HepG2 (cell line): ENCODE results near the gene NEK7. TPM values are rescaled to one million over a fixed set of nuclear protein-coding genes. Genes with fewer than 3 reads are reported as not detected.

ENCODE experiments used
- MED1 ChIP-seq: sonication (generic); formaldehyde crosslinking; IDR thresholded peaks from 2 replicates; pipeline ENCODE4 v1.4.0; 2020; ENCODE audit warnings: missing genetic modification reagents
- PITX1 ChIP-seq: sonication (generic); formaldehyde crosslinking; IDR thresholded peaks from 2 replicates; pipeline ENCODE4 v1.5.1; 2020; ENCODE audit warnings: mild to moderate bottlenecking, missing genetic modification reagents
- REXO4 ChIP-seq: sonication (generic); formaldehyde crosslinking; IDR thresholded peaks from 2 replicates; pipeline ENCODE4 v1.8.0; 2022; ENCODE audit warnings: missing genetic modification reagents, mild to moderate bottlenecking, borderline replicate concordance
- ZFP90 ChIP-seq: sonication (generic); formaldehyde crosslinking; IDR thresholded peaks from 2 replicates; pipeline ENCODE4 v1.8.0; 2022; ENCODE audit warnings: missing genetic modification reagents, mild to moderate bottlenecking, inconsistent platforms, borderline replicate concordance
- ZKSCAN5 ChIP-seq: sonication (generic); formaldehyde crosslinking; IDR thresholded peaks from 2 replicates; pipeline ENCODE4 v1.5.1; 2020; ENCODE audit warnings: mild to moderate bottlenecking, missing genetic modification reagents
- ZNF891 ChIP-seq: sonication (generic); formaldehyde crosslinking; IDR thresholded peaks from 2 replicates; pipeline ENCODE4 v1.5.0; 2020; ENCODE audit warnings: mild to moderate bottlenecking, missing genetic modification reagents
- polyA plus RNA-seq, 8 experiments: library from polyadenylated mRNA; depleted of rRNA in 3 of 8; stranded (reverse) in 7 of 8; unstranded in 1 of 8; fragments of >200 nt; fragmentation: Illumina TruSeq in 4 of 8; extraction: Trizol in 4 of 8; gene quantifications; 2 replicates each; pipeline versions ENCODE4 v1.2.1 to v1.2.3, GENCODE V29; 2011 to 2016; ENCODE audit warnings: low read depth in 4 of 8, missing spikeins in 1 of 8, mixed read lengths in 1 of 8; ENCODE audit not compliant: insufficient read depth in 1 of 8
- total RNA-seq, 5 experiments: library from RNA; depleted of rRNA; stranded (reverse); fragments of >200 nt; fragmentation: Illumina TruSeq; extraction: Trizol; gene quantifications; 2 replicates each; pipeline ENCODE4 v1.2.3, GENCODE V29; 2016; ENCODE audit warnings: low read depth in 1 of 5
- TF ChIP-seq, protein P1 (sequence below): sonication (generic); formaldehyde crosslinking; IDR thresholded peaks from one replicate; pipeline ENCODE4 v1.5.1; 2020; ENCODE audit warnings: mild to moderate bottlenecking, missing genetic modification reagents; ENCODE audit errors: not compliant biosample characterization
- TF ChIP-seq, protein P2 (sequence below): sonication (generic); formaldehyde crosslinking; conservative IDR thresholded peaks from 2 replicates; pipeline ENCODE4 v1.8.0; 2022; ENCODE audit warnings: mild to moderate bottlenecking, moderate library complexity, missing genetic modification reagents
- TF ChIP-seq, protein P3 (sequence below): sonication (generic); formaldehyde crosslinking; IDR thresholded peaks from 2 replicates; pipeline ENCODE4 v1.5.0; 2020; ENCODE audit warnings: mild to moderate bottlenecking, missing genetic modification reagents, borderline replicate concordance
- TF ChIP-seq, protein P4 (sequence below): sonication (generic); formaldehyde crosslinking; IDR thresholded peaks from 2 replicates; pipeline ENCODE4 v1.5.0; 2020; ENCODE audit warnings: missing genetic modification reagents
- TF ChIP-seq, protein P5 (sequence below): sonication (generic); formaldehyde crosslinking; IDR thresholded peaks from 2 replicates; pipeline ENCODE4 v1.4.0; 2020; ENCODE audit warnings: missing genetic modification reagents

The NEK7 gene
- total and polyA plus RNA-seq, 2 of the 13 experiments (the other 11 are each of a cell fraction or from before 2014, with no cell fraction given) = 18.1 to 19.2 TPM

DNA sequence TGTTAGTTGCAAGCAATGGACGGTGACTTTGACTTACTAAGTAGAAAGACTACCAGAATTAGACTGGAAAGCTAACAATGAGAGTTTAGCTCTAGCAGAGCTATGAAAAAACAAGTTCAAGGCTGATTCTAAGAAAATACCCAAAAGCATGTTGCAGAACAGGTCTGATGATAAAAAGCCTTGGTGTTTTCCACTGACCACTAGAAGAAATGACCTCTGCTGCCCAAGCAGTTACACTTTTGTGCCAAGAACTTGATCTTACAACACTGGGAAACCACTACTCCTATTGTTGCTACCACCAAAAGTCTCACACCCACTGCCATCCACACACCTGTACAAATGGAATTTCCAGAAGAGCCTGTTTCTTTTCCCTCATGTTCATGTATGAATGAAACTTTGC lies 21.4 kb upstream of the NEK7 start (continued):
- TF ChIP-seq, protein P1, sequence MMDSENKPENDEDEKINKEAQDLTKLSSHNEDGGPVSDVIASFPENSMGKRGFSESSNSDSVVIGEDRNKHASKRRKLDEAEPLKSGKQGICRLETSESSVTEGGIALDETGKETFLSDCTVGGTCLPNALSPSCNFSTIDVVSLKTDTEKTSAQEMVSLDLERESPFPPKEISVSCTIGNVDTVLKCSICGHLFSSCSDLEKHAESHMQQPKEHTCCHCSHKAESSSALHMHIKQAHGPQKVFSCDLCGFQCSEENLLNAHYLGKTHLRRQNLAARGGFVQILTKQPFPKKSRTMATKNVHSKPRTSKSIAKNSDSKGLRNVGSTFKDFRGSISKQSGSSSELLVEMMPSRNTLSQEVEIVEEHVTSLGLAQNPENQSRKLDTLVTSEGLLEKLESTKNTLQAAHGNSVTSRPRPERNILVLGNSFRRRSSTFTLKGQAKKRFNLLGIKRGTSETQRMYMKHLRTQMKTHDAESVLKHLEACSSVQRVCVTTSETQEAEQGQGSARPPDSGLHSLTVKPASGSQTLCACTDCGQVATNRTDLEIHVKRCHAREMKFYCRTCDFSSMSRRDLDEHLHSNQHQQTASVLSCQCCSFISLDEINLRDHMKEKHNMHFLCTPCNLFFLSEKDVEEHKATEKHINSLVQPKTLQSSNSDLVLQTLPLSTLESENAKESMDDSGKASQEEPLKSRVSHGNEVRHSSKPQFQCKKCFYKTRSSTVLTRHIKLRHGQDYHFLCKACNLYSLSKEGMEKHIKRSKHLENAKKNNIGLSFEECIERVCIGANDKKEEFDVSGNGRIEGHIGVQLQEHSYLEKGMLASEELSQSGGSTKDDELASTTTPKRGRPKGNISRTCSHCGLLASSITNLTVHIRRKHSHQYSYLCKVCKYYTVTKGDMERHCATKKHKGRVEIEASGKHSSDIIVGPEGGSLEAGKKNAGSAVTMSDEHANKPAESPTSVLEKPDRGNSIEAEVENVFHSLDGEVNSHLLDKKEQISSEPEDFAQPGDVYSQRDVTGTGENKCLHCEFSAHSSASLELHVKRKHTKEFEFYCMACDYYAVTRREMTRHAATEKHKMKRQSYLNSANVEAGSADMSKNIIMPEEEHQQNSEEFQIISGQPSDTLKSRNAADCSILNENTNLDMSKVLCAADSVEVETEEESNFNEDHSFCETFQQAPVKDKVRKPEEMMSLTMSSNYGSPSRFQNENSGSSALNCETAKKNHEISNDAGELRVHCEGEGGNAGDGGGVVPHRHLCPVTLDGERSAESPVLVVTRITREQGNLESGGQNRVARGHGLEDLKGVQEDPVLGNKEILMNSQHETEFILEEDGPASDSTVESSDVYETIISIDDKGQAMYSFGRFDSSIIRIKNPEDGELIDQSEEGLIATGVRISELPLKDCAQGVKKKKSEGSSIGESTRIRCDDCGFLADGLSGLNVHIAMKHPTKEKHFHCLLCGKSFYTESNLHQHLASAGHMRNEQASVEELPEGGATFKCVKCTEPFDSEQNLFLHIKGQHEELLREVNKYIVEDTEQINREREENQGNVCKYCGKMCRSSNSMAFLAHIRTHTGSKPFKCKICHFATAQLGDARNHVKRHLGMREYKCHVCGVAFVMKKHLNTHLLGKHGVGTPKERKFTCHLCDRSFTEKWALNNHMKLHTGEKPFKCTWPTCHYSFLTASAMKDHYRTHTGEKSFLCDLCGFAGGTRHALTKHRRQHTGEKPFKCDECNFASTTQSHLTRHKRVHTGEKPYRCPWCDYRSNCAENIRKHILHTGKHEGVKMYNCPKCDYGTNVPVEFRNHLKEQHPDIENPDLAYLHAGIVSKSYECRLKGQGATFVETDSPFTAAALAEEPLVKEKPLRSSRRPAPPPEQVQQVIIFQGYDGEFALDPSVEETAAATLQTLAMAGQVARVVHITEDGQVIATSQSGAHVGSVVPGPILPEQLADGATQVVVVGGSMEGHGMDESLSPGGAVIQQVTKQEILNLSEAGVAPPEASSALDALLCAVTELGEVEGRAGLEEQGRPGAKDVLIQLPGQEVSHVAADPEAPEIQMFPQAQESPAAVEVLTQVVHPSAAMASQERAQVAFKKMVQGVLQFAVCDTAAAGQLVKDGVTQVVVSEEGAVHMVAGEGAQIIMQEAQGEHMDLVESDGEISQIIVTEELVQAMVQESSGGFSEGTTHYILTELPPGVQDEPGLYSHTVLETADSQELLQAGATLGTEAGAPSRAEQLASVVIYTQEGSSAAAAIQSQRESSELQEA (CRISPR knock-in tag) = no peak
- TF ChIP-seq, protein P2, sequence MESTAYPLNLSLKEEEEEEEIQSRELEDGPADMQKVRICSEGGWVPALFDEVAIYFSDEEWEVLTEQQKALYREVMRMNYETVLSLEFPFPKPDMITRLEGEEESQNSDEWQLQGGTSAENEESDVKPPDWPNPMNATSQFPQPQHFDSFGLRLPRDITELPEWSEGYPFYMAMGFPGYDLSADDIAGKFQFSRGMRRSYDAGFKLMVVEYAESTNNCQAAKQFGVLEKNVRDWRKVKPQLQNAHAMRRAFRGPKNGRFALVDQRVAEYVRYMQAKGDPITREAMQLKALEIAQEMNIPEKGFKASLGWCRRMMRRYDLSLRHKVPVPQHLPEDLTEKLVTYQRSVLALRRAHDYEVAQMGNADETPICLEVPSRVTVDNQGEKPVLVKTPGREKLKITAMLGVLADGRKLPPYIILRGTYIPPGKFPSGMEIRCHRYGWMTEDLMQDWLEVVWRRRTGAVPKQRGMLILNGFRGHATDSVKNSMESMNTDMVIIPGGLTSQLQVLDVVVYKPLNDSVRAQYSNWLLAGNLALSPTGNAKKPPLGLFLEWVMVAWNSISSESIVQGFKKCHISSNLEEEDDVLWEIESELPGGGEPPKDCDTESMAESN (CRISPR knock-in tag) = no peak
- TF ChIP-seq, protein P3, sequence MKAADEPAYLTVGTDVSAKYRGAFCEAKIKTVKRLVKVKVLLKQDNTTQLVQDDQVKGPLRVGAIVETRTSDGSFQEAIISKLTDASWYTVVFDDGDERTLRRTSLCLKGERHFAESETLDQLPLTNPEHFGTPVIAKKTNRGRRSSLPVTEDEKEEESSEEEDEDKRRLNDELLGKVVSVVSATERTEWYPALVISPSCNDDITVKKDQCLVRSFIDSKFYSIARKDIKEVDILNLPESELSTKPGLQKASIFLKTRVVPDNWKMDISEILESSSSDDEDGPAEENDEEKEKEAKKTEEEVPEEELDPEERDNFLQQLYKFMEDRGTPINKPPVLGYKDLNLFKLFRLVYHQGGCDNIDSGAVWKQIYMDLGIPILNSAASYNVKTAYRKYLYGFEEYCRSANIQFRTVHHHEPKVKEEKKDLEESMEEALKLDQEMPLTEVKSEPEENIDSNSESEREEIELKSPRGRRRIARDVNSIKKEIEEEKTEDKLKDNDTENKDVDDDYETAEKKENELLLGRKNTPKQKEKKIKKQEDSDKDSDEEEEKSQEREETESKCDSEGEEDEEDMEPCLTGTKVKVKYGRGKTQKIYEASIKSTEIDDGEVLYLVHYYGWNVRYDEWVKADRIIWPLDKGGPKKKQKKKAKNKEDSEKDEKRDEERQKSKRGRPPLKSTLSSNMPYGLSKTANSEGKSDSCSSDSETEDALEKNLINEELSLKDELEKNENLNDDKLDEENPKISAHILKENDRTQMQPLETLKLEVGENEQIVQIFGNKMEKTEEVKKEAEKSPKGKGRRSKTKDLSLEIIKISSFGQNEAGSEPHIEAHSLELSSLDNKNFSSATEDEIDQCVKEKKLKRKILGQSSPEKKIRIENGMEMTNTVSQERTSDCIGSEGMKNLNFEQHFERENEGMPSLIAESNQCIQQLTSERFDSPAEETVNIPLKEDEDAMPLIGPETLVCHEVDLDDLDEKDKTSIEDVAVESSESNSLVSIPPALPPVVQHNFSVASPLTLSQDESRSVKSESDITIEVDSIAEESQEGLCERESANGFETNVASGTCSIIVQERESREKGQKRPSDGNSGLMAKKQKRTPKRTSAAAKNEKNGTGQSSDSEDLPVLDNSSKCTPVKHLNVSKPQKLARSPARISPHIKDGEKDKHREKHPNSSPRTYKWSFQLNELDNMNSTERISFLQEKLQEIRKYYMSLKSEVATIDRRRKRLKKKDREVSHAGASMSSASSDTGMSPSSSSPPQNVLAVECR (CRISPR knock-in tag) = no peak
- TF ChIP-seq, protein P4, sequence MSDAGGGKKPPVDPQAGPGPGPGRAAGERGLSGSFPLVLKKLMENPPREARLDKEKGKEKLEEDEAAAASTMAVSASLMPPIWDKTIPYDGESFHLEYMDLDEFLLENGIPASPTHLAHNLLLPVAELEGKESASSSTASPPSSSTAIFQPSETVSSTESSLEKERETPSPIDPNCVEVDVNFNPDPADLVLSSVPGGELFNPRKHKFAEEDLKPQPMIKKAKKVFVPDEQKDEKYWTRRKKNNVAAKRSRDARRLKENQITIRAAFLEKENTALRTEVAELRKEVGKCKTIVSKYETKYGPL (CRISPR knock-in tag) = no peak
- TF ChIP-seq ZNF891 (CRISPR knock-in tag) (no peak), MED1 (no peak), PITX1 (CRISPR knock-in tag) (no peak), ZKSCAN5 (CRISPR knock-in tag) (no peak), ZFP90 (no peak), REXO4 (CRISPR knock-in tag) (no peak)
- TF ChIP-seq, protein P5, sequence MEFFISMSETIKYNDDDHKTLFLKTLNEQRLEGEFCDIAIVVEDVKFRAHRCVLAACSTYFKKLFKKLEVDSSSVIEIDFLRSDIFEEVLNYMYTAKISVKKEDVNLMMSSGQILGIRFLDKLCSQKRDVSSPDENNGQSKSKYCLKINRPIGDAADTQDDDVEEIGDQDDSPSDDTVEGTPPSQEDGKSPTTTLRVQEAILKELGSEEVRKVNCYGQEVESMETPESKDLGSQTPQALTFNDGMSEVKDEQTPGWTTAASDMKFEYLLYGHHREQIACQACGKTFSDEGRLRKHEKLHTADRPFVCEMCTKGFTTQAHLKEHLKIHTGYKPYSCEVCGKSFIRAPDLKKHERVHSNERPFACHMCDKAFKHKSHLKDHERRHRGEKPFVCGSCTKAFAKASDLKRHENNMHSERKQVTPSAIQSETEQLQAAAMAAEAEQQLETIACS (CRISPR knock-in tag) = no peak
